DMS53 (cell line): Measurements from ENCODE around the gene PBRM1.

Experiments
- DNase-seq: peaks from one replicate; lab custom pipeline; 2025; lab: John Stamatoyannopoulos, UW

Gene PBRM1

DNA sequence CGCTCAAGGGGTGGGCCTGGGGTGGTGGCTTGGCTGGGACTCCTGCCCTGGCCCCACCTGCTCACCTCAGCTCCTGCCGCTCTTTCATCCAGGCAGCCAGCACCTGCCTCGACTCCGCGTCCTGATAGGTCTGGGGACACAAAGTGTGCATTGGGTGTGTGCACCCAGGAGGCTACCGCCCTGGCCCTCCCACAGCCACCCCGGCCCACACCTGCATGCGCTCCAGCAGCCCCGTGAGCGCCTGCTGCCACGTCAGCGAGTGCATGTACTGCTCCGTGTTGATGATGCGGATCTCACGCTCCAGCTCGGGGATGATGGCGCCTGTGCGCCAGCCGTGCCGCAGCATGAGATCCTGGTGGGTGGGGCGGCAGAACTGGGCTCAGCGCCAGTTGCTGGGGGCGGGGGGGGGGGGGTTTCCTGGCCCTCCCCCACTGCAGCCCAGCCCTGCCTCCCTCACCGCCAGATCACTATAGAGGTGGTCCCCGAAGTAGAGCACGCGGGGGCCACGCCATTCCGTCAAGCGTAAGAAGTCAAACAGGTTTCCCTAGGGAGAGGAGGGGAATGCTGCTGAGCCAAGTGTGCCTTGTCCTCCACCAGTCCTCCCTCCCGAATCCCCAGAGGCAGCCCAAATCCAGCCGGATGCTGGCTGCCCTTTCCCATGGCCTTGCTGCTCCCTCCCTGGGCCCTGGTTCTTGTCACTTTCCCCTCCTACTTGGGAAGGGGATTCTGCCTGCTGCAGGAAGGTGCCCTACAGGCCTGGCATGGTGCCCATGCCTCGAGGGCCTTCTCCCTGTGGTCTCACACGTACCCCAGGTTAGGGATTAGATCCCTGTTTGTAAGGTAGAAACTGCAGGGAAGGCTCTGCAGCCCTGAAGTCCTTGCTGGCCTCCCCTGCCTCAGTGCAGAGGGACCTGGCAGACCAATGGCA, 160.7 kb downstream of the PBRM1 start:
- no peak for DNase-seq

- no peak for DNase-seq
Observed at GRCh38 chr3:52524258-52524751, 161.4 kb downstream of the PBRM1 start.

DNA sequence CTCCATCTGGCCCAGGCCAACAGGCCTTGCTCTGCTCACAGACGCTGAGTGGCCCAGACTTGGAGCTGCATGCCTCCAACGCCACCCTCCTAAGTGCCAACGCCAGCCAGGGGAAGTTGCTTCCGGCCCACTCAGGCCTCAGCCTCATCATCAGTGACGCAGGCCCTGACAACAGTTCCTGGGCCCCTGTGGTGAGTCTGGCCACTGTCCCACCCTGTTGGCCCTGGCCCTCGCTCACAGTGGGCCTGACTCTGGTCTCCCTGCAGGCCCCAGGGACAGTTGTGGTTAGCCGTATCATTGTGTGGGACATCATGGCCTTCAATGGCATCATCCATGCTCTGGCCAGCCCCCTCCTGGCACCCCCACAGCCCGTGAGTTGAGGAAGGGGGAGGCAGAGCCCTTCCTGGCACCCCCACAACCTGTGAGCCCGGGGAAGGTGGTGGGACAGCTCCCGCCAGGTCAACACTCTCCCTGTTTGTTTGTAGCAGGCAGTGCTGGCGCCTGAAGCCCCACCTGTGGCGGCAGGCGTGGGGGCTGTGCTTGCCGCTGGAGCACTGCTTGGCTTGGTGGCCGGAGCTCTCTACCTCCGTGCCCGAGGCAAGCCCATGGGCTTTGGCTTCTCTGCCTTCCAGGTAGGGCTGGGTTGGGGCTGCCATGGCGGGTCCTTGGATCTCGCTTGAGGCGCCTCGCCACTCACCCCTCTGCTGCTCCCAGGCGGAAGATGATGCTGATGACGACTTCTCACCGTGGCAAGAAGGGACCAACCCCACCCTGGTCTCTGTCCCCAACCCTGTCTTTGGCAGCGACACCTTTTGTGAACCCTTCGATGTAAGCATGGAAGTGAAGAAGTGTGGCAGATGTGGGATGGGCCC, 162.1 kb downstream of the PBRM1 start:
- DNase-seq = no peak

GRCh38 chr3:52522651-52523251, 163.0 kb downstream of the PBRM1 start:
- no peak for DNase-seq

GRCh38 chr3:52521881-52522650, 163.6 kb downstream of the PBRM1 start:
- no peak for DNase-seq

DNA sequence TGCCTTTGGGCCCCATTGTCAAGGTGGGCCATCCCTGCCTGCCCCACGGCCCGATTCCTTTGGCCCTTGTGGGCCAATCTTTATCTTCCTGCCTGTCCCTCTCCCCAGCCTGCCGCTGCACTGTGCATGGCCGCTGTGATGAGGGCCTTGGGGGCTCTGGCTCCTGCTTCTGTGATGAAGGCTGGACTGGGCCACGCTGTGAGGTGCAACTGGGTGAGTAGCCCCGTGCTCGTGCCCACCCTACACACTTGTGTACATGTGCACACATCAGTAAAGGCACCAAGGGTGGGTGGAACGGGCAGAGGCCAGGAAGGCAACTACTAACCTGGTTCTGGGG, 164.3 kb downstream of the PBRM1 start:
- no peak for DNase-seq

GRCh38 chr3:52520716-52521487, 164.8 kb downstream of the PBRM1 start:
- DNase-seq = no peak

GRCh38 chr3:52520141-52520667, 165.5 kb downstream of the PBRM1 start:
- DNase-seq = no peak

- no peak for DNase-seq
Observed at GRCh38 chr3:52519445-52520140, 166.1 kb downstream of the PBRM1 start.

- DNase-seq = no peak
Observed at GRCh38 chr3:52518723-52519444, 166.8 kb downstream of the PBRM1 start.

DNA sequence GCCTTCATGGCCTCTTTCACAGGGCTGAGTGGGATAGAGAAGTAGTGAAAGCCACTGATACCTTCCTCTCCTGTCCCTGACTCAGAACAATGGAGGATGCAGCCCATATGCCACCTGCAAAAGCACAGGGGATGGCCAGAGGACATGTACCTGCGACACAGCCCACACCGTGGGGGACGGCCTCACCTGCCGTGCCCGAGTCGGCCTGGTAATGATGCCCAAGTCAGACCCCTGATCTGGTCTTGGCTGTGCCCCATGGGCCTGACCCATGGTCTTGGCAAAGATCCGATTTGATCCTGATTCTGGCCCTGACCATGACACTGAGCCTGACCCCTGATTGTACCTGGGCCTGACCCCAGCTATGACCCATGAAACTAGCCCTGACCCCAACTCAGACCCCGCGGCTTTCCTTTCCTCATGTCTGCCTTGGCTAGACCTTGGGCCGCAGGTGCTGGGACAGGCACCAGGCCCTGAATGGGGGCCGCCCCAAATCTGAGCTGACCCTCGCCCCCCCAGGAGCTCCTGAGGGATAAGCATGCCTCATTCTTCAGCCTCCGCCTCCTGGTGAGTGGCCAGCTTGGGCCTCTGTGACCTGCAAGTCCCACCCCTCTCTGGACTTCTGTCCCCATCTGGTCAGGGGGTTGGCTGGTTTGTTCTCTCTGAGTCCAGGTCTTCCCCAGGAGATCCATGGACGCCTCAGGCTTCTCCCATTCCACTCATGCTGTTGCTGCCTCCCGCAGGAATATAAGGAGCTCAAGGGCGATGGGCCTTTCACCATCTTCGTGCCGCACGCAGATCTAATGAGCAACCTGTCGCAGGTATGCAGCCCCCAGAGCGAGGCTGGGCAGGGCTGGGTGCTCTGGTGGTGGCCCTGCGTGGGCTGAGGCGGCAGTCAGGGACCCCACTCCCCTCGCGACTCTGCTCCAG, 167.7 kb downstream of the PBRM1 start:
- DNase-seq = no peak

DNA sequence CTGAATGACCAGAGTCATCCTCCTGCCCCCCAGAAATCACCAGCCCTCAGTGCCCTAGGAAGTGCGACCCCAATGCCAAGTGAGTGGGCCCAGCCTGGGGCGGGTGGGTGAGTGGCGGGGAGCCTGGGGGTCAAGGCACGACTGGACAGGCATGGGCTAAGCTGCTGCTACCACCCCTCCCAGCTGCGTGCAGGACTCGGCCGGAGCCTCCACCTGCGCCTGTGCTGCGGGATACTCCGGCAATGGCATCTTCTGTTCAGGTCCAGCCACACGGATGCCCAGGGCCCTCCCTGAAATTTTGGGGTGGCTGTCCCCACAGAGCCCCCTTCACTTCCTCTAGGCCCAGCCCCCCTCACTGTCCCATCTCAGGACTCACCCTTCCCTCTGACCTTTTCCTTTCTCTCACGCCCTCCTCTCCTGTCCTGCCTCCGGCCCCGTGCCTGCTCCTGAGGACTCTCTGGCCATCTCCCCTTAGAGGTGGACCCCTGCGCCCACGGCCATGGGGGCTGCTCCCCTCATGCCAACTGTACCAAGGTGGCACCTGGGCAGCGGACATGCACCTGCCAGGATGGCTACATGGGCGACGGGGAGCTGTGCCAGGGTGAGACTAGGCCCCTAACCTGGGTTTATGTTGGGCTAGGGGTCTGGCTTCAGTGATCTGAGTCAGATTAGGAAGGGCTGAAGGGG, 169.1 kb downstream of the PBRM1 start:
- no peak for DNase-seq

DNA sequence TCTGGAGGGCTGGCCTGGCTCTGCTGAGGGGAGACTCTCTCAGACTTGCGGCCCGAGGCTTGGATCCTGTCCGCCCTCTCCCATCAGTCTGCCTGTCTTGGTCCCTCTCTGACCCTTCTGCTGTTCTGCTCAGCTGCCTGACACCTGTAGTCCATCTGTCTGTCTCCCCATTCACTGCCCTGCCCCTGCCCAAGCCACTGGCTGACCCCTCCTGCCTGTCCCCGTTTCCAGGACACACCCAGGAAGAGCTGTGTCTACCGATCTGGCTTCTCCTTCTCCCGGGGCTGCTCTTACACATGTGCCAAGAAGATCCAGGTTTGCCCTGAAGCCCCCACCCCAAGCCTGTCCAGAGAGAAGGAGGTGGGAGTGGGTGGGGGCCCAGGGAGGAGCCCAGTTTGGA, 170.5 kb downstream of the PBRM1 start:
- no peak for DNase-seq

- no peak for DNase-seq
Observed at GRCh38 chr3:52514576-52514975, 171.1 kb downstream of the PBRM1 start.

DNA sequence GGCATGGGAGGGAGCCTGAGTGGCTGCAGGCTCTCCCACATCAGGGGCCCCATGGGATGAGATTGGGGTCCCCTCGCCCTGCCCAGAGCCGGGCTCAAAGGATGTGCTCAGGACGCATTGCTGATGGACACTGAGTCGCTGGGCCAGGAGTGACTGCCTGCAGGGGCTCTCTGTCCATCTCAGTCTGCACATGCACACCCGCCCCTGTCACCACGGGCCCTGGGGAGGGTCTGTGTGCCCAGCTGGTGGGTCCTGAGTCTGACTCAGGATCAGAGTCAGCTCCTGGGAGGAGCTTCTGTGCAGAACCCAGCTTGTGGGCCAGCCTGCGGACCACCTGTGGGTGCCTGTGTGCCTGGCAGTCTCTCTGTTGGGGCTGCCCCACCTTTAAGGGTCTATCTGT, 172.4 kb downstream of the PBRM1 start:
- DNase-seq = no peak

- DNase-seq = no peak
Observed at GRCh38 chr3:52512727-52513126, 173.0 kb downstream of the PBRM1 start.

GRCh38 chr3:52512105-52512504, 173.6 kb downstream of the PBRM1 start:
- no peak for DNase-seq

GRCh38 chr3:52511509-52511908, 174.2 kb downstream of the PBRM1 start:
- no peak for DNase-seq
